ENCODE results near the gene RBCK1.

DNA sequence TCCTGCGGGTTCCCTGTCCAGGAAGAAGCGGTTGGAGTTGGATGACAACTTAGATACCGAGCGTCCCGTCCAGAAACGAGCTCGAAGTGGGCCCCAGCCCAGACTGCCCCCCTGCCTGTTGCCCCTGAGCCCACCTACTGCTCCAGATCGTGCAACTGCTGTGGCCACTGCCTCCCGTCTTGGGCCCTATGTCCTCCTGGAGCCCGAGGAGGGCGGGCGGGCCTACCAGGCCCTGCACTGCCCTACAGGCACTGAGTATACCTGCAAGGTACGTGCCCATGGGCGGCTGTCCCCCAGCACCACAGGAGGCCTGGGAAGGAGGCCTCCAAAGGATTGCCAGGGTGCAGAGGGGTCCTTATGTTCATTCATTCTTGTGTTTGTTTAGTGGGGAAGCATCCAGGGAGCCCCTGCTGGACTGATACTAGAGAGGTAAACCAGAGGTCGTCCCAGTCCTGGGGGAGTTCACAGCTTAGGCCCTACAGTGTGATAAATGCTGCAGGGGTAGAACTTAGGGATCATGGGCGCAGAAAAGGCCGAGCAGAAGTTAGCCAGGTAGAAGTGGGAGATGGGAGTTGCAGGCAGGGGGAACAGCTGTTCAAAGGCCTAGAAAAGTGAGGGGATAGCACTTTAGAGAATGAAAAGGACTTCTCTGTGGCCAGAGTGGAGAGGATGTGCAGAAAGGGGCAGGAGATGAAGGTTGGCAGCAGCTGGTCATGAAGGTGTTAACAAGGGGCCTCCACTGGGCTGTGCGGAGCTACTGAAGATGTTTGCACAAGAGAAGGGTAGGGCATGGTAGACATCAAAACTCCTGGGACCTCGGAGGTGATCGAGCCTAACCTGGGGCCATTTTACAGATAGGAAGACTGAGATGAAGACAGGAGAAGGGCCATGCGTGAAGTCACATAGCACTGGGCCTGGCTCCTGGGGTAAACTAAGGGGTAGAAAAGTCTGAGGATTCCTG, 19.8 kb upstream of the RBCK1 start:
- TF ChIP-seq GLIS3 (CRISPR knock-in tag; IDR thresholded peaks at IDR 0.05) (no peak), RARB (CRISPR knock-in tag; IDR thresholded peaks at IDR 0.05) (no peak), ZFP30 (CRISPR knock-in tag; IDR thresholded peaks at IDR 0.05) (no peak), TCF4 (CRISPR knock-in tag; IDR thresholded peaks at IDR 0.05; ENCODE audit: borderline replicate concordance) (no peak)
- TF ChIP-seq, protein P1, sequence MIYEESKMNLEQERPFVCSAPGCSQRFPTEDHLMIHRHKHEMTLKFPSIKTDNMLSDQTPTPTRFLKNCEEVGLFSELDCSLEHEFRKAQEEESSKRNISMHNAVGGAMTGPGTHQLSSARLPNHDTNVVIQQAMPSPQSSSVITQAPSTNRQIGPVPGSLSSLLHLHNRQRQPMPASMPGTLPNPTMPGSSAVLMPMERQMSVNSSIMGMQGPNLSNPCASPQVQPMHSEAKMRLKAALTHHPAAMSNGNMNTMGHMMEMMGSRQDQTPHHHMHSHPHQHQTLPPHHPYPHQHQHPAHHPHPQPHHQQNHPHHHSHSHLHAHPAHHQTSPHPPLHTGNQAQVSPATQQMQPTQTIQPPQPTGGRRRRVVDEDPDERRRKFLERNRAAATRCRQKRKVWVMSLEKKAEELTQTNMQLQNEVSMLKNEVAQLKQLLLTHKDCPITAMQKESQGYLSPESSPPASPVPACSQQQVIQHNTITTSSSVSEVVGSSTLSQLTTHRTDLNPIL (CRISPR knock-in tag; IDR thresholded peaks at IDR 0.05; ENCODE audit: low read depth), result no peak

Data from SK-N-SH treated with all-trans-retinoic acid at 6 μM for 48 hours (cell line).